Mucosa of descending colon (tissue), 3 donors: ENCODE results near the gene C7orf57. TPM values are rescaled to one million over a fixed set of nuclear protein-coding genes. Genes with fewer than 3 reads are reported as not detected.

Experiments
- ATAC-seq: fragments of 200-7000 bp; cut with Tn5 transposase; one replicate; pipeline ENCODE4 v1.9.1; 2020; ENCODE audit warnings: mild to moderate bottlenecking, moderate library complexity
- DNase-seq, 3 donors: peaks; one replicate each; pipeline ENCODE4 v3.0.0-alpha.2; 2020
- H3K36me3 ChIP-seq: fragments of 200-600 bp; one replicate; pipeline ENCODE4 v1.8.0; 2021; ENCODE audit warnings: low read depth, mild to moderate bottlenecking
- H3K4me1 ChIP-seq: fragments of 200-600 bp; one replicate; pipeline ENCODE4 v1.8.0; 2021; ENCODE audit warnings: low read depth, mild to moderate bottlenecking
- H3K4me3 ChIP-seq: fragments of 200-600 bp; one replicate; pipeline ENCODE4 v1.8.0; 2021; ENCODE audit warnings: mild to moderate bottlenecking
- H3K9me3 ChIP-seq: fragments of 200-600 bp; one replicate; pipeline ENCODE4 v1.8.0; 2021; ENCODE audit warnings: mild to moderate bottlenecking
- CTCF ChIP-seq: fragments of 200-600 bp; IDR thresholded peaks from one replicate; pipeline ENCODE4 v1.8.0; 2022; ENCODE audit warnings: antibody characterized with exemption, mild to moderate bottlenecking
- intact Hi-C, 2 donors: fragments of 100-400 bp; cut with DNase I in 1 of 2; cut with micrococcal nuclease in 1 of 2; formaldehyde crosslinking; loops; one replicate each; pipeline versions ENCODE4 v1.11.0 to v1.11.1; 2022; cut with DNase I, micrococcal nuclease
- total RNA-seq, 3 donors: library from RNA; stranded (reverse); fragmentation: NEBNext Ultra II Directional in 2 of 3; extraction: Animal tissue kit (Norgen Biotek cat#: 25700) in 2 of 3; gene quantifications; one replicate each; pipeline versions ENCODE4 v1.2.1 to v1.2.4, GENCODE V29; 2021 to 2023
- donor health status: DM: no; HTN: no; CAD: no; lungs with moderate emphysema.
- donor health status: DM: no; HTN: no; CAD: no.
- donor health status: DM: no; HTN: yes; CAD: no.

Gene C7orf57
- total RNA-seq, 3 donors from 2014 or later = not detected

DNA sequence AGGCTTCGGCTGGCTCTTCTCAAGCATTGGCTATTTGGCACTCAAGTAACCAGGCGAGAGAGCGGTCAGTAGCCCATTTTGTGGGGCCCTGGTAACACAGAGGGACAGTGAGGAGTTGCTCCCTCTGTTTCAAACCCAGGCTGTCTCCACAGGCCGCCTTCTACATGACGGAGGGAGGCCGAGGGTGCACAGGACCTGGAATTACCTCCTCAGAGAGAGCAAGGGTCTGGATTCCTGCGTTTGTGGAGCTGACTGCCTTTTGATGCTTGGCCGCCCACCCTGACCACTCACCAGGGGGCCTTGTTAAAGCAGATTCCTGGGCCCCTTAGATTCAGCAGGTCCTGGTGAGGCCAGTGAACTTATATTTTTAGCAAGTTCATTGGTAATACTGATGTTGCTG lies 66.0 kb downstream of the C7orf57 start:
- no peak overlapping the region for H3K4me3 ChIP-seq
- no peaks in the 10 kb centered on the region for H3K36me3 ChIP-seq
- no peak for DNase-seq
- no peaks in the 10 kb centered on the region for H3K4me1 ChIP-seq
- no peak for ATAC-seq
- H3K9me3 ChIP-seq = no peaks in the 10 kb centered on the region
- intact Hi-C loops = loop anchor here in 1 of 2 donors (10.0 kb wide), 1 partner anchor 107 kb away; no protein-coding TSS in a partner anchor
- no peak for TF ChIP-seq CTCF

GRCh38 chr7:48101968-48102367 lies 66.6 kb downstream of the C7orf57 start:
- H3K4me1 ChIP-seq = no peaks in the 10 kb centered on the region
- ATAC-seq (peak; percentile 60), DNase-seq (no peak)
- H3K36me3 ChIP-seq = no peaks in the 10 kb centered on the region
- no peak overlapping the region for H3K4me3 ChIP-seq
- H3K9me3 ChIP-seq = no peaks in the 10 kb centered on the region
- intact Hi-C loops = loop anchor here in 1 of 2 donors (10.0 kb wide), 1 partner anchor 107 kb away; no protein-coding TSS in a partner anchor
- no peak for TF ChIP-seq CTCF

DNA sequence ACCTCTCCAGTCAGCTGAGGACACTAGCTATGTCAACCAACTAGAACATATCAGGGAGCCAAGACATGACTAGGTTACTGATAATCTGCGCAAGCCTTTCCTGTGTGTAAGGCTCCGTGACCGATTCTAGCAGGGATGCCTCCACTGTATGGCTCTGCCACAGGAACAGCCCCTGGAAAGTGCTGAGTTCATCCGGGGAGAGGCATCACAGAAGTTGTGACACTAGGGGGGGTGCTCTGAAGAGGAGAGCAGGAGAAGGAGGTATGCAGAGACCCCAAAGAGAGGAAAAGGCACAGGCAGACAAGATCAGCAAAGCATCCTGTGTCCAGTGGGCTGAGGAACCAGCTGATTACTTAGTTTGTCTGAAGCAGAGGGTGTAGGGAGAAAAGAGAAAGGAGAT lies 67.2 kb downstream of the C7orf57 start:
- ATAC-seq = no peak
- no peak for TF ChIP-seq CTCF
- Histone ChIP-seq H3K4me3 (no peak overlapping the region), H3K36me3 (peaks cover 4% of the 10 kb centered on the region), H3K4me1 (no peaks in the 10 kb centered on the region), H3K9me3 (no peaks in the 10 kb centered on the region)
- DNase-seq = no peak
- intact Hi-C loops = loop anchor here in 1 of 2 donors (10.0 kb wide), 1 partner anchor 108 kb away; no protein-coding TSS in a partner anchor

GRCh38 chr7:48105045-48105444 lies 69.7 kb downstream of the C7orf57 start:
- peaks cover 9% of the 10 kb centered on the region for H3K36me3 ChIP-seq
- ATAC-seq (no peak), DNase-seq (no peak)
- intact Hi-C loops = loop anchor here in 1 of 2 donors (10.0 kb wide), 1 partner anchor 110 kb away; no protein-coding TSS in a partner anchor
- no peaks in the 10 kb centered on the region for H3K9me3 ChIP-seq
- TF ChIP-seq CTCF = no peak
- H3K4me1 ChIP-seq = no peaks in the 10 kb centered on the region
- no peak overlapping the region for H3K4me3 ChIP-seq

GRCh38 chr7:48106906-48107659 lies 71.7 kb downstream of the C7orf57 start:
- H3K36me3 ChIP-seq = peaks cover 9% of the 10 kb centered on the region
- no peaks in the 10 kb centered on the region for H3K9me3 ChIP-seq
- ATAC-seq = no peak
- H3K4me3 ChIP-seq = no peak overlapping the region
- intact Hi-C loops = loop anchor here in 1 of 2 donors (10.0 kb wide), 1 partner anchor 112 kb away; no protein-coding TSS in a partner anchor
- TF ChIP-seq CTCF = no peak
- no peaks in the 10 kb centered on the region for H3K4me1 ChIP-seq
- no peak for DNase-seq
